Measurements from ENCODE around the gene TTC28. TPM values are rescaled to one million over a fixed set of nuclear protein-coding genes. Genes with fewer than 3 reads are reported as not detected.
"Not testable (repeated sequence)": the region's sequence is repeated elsewhere in the genome, so short reads cannot be mapped to it uniquely, and the experiment has no call there.

TTC28 gene
- total and polyA plus RNA-seq, 10 of the 15 experiments (the other 5 are each of a cell fraction or from before 2014, with no cell fraction given): 0.15 to 8.4 (median 1.4) TPM

- no peak for TF ChIP-seq CUX1 (IDR thresholded peaks at IDR 0.05; ENCODE audit: insufficient replicate concordance, low read depth, low read length)
- TF ChIP-seq ZBTB33 (IDR thresholded peaks at IDR 0.05): no peak
- no peak for TF ChIP-seq MLLT1 (IDR thresholded peaks at IDR 0.05)
- no peak for TF ChIP-seq BACH1 (IDR thresholded peaks at IDR 0.05; ENCODE audit: borderline replicate concordance)
- TF ChIP-seq SMAD5 (IDR thresholded peaks at IDR 0.05; ENCODE audit: low read depth): no peak
Measured at GRCh38 chr22:28198692-28199091, 480.9 kb downstream of the TTC28 start (continued).

DNA sequence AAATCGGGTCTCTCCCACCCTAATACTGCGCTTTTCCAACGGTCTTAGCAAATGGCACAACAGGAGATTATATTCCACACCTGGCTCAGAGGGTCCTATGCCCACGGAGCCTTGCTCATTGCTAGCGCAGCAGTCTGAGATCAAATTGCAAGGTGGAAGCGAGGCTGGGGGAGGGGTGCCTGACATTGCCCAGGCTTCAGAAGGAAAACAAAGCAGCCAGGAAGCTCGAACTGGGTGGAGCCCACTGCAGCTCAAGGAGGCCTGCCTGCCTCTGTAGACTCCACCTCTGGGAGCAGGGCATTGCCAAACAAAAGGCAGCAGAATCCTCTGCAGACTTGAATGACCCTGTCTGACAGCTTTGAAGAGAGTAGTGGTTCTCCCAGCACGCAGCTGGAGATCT is 488.1 kb downstream of the TTC28 start:
- H3K4me3 ChIP-seq; ATAC-seq; H3K4me2 ChIP-seq (ENCODE audit: control insufficient read depth, insufficient read depth); DNase-seq (ENCODE audit: low read depth, low spot score); H3K27ac ChIP-seq (ENCODE audit: control insufficient read depth, insufficient read depth); H3K79me2 ChIP-seq (ENCODE audit: control insufficient read depth, insufficient read depth, low read length); H3K36me3 ChIP-seq (ENCODE audit: control insufficient read depth in 2 of 2, insufficient read depth in 2 of 2, low read length in 1 of 2); H3K9ac ChIP-seq (ENCODE audit: control insufficient read depth, insufficient read depth, low read length); H4K20me1 ChIP-seq (ENCODE audit: control insufficient read depth, insufficient read depth); SMC1A ChIA-PET (ENCODE audit: uncharacterized antibody, unreplicated experiment); FAIRE-seq; H3K9me3 ChIP-seq (replicated peaks; ENCODE audit: control insufficient read depth, insufficient read depth, low read length); H2AFZ ChIP-seq (ENCODE audit: control insufficient read depth, low read depth, low read length); POLR2A ChIA-PET; BruUV-seq (replicated peaks); intact Hi-C loops (cut with micrococcal nuclease; ENCODE audit: unreplicated experiment); in situ Hi-C loops (cut with MboI); RAD21 ChIA-PET (ENCODE audit: unreplicated experiment); H3K4me1 ChIP-seq (ENCODE audit: control insufficient read depth, insufficient read depth, low read length); CTCF ChIA-PET; H3K27me3 ChIP-seq (replicated peaks in 1 of 2; ENCODE audit: control insufficient read depth in 2 of 2, insufficient read depth in 2 of 2, low read length in 1 of 2): not testable (repeated sequence)
- WGBS (ENCODE audit: insufficient coverage, insufficient replicate concordance, low lambda C conversion rate, missing lambda C conversion rate): 15% methylated on average over 8 of the region's 8 CpGs

Measured in GM12878 (cell line).